K562 (cell line): Measurements from ENCODE around the gene PPP4R3A. TPM values are rescaled to one million over a fixed set of nuclear protein-coding genes. Genes with fewer than 3 reads are reported as not detected.

ENCODE experiments used
- ATAC-seq: fragments of 200-7000 bp; cut with Tn5 transposase; 3 replicates; pipeline ENCODE4 v1.9.1; 2020; ENCODE audit warnings: moderate library complexity
- BruUV-seq: library from RNA; stranded (reverse); fragments of 400-500 nt; replicated peaks from 2 replicates; lab custom pipeline; 2021; lab: Mats Ljungman, UMichigan
- CTCF ChIA-PET: fragments of 300-600 bp; formaldehyde crosslinking; extraction: SDS; loops from one replicate; lab custom pipeline; 2021; ENCODE audit warnings: low intra/inter-chr PET ratio; lab: Yijun Ruan, JAX
- POLR2A ChIA-PET: fragments of 300-600, 350-650 bp; sonication (Branson Sonifier 250); formaldehyde crosslinking; extraction: SDS; loops from one replicate; lab custom pipeline; 2021; ENCODE audit warnings: antibody characterized with exemption, inconsistent platforms; lab: Yijun Ruan, JAX
- DNase-seq, 4 experiments: peaks; one replicate each; pipeline versions ENCODE4 v3.0.0 to v3.0.0-alpha.2; 2011 to 2018; ENCODE audit warnings: low spot score in 3 of 4, mixed read lengths in 3 of 4; ENCODE audit errors: extremely low read depth in 1 of 4
- FAIRE-seq: peaks from 2 replicates; lab custom pipeline; 2011; peaks lifted over from hg19 to GRCh38; lab: Jason Lieb, UNC
- H2AFZ ChIP-seq: 2 replicates; pipeline ENCODE4 v1.6.0; 2011; ENCODE audit warnings: low read depth, low read length, control low read depth, inconsistent platforms
- H3K27ac ChIP-seq: fragments of 200-600 bp; 3 replicates; pipeline ENCODE4 v1.8.0; 2011; ENCODE audit warnings: low read depth, mild to moderate bottlenecking, control low read depth, inconsistent platforms, low read length, moderate library complexity, mixed read lengths; ENCODE audit errors: extremely low read depth
- H3K27me3 ChIP-seq, 2 experiments: fragments of 300-600 bp in 1 of 2; 2 replicates in 1 of 2; 3 replicates in 1 of 2; pipeline versions ENCODE4 v1.6.0 to v1.8.0; 2011; ENCODE audit warnings: inconsistent platforms in 2 of 2, low read length in 2 of 2, mild to moderate bottlenecking in 1 of 2, mixed read lengths in 1 of 2, moderate library complexity in 1 of 2; ENCODE audit not compliant: control insufficient read depth in 2 of 2, insufficient read depth in 2 of 2
- H3K36me3 ChIP-seq: fragments of 300-600 bp; 3 replicates; pipeline ENCODE4 v1.8.0; 2011; ENCODE audit warnings: mild to moderate bottlenecking, low read length, inconsistent platforms; ENCODE audit not compliant: control insufficient read depth, insufficient read depth
- H3K4me1 ChIP-seq, 2 experiments: fragments of 200-600 bp in 1 of 2; replicated peaks in 1 of 2; 2 replicates in 1 of 2; 3 replicates in 1 of 2; pipeline versions ENCODE4 v1.5.1 to v1.8.0; 2011; ENCODE audit warnings: inconsistent platforms in 2 of 2, low read length in 2 of 2, mild to moderate bottlenecking in 1 of 2, mixed read lengths in 1 of 2, moderate library complexity in 1 of 2; ENCODE audit not compliant: control insufficient read depth in 2 of 2, insufficient read depth in 2 of 2
- H3K4me2 ChIP-seq: 2 replicates; pipeline ENCODE4 v1.6.1; 2011; ENCODE audit warnings: low read length, control low read depth, inconsistent platforms, mixed read lengths; ENCODE audit not compliant: insufficient read depth
- H3K4me3 ChIP-seq: fragments of 200-600 bp; sonication (generic), shearing (Covaris generic); 2 replicates; pipeline ENCODE4 v1.5.1; 2016; ENCODE audit warnings: control low read depth, inconsistent platforms
- H3K79me2 ChIP-seq: fragments of 200-600 bp; 3 replicates; pipeline ENCODE4 v1.8.0; 2011; ENCODE audit warnings: low read length, inconsistent platforms; ENCODE audit not compliant: control insufficient read depth, insufficient read depth
- H3K9ac ChIP-seq, 2 experiments: 2 replicates each; pipeline versions ENCODE4 v1.6.0 to v1.6.1; 2011; ENCODE audit warnings: low read depth in 2 of 2, low read length in 2 of 2, control low read depth in 1 of 2, inconsistent platforms in 1 of 2, mild to moderate bottlenecking in 1 of 2, mixed read lengths in 1 of 2; ENCODE audit not compliant: insufficient read depth in 1 of 2
- H3K9me1 ChIP-seq: one replicate; pipeline ENCODE4 v1.6.0; 2011; ENCODE audit warnings: inconsistent platforms, mild to moderate bottlenecking, low read length, moderate library complexity; ENCODE audit not compliant: control insufficient read depth, insufficient read depth
- H3K9me3 ChIP-seq: replicated peaks from 2 replicates; pipeline ENCODE4 v1.5.1; 2011; ENCODE audit warnings: low read depth, low read length, inconsistent platforms; ENCODE audit not compliant: control insufficient read depth, insufficient read depth
- H4K20me1 ChIP-seq: replicated peaks from 2 replicates; pipeline ENCODE4 v1.6.1; 2011; ENCODE audit warnings: low read length, inconsistent platforms, mixed read lengths; ENCODE audit not compliant: control insufficient read depth, insufficient read depth
- CHD1 ChIP-seq: fragments of 200-600 bp; sonication (generic); IDR thresholded peaks from one replicate; pipeline ENCODE4 v1.6.1; 2012; ENCODE audit warnings: mild to moderate bottlenecking, moderate library complexity, low read length, inconsistent platforms
- CLOCK ChIP-seq: fragments of 250-450 bp; sonication (Bioruptor Pico); IDR thresholded peaks from 2 replicates; pipeline ENCODE4 v1.4.0; 2020; ENCODE audit warnings: mild to moderate bottlenecking, moderate library complexity, borderline replicate concordance
- FOXJ2 ChIP-seq: fragments of 200-800 bp; sonication (Bioruptor generic); IDR thresholded peaks from 2 replicates; pipeline ENCODE4 v1.6.1; 2016; ENCODE audit warnings: missing genetic modification characterization, missing compliant biosample characterization
- MCM2 ChIP-seq: fragments of 450-650 bp; IDR thresholded peaks from 2 replicates; pipeline ENCODE4 v1.6.1; 2017; ENCODE audit warnings: low read depth, mild to moderate bottlenecking
- RBBP5 ChIP-seq: fragments of 200-600 bp; sonication (generic); IDR thresholded peaks from 2 replicates; pipeline ENCODE4 v1.6.1; 2012; ENCODE audit warnings: borderline replicate concordance, mild to moderate bottlenecking, low read length, control low read depth, inconsistent platforms; ENCODE audit not compliant: insufficient read depth, poor library complexity, severe bottlenecking
- SMARCE1 ChIP-seq: fragments of 450-650 bp; IDR thresholded peaks from 2 replicates; pipeline ENCODE4 v1.7.1; 2016; ENCODE audit warnings: mild to moderate bottlenecking
- ZBTB1 ChIP-seq: sonication (generic); formaldehyde crosslinking; IDR thresholded peaks from 2 replicates; pipeline ENCODE4 v1.8.1; 2023; ENCODE audit warnings: missing genetic modification reagents, low read depth, mild to moderate bottlenecking, borderline replicate concordance
- ZNF146 ChIP-seq: IDR thresholded peaks from one replicate; pipeline ENCODE4 v1.6.1; 2018; ENCODE audit warnings: missing compliant biosample characterization; ENCODE audit not compliant: unreplicated experiment
- ZNF444 ChIP-seq: fragments of 250-450 bp; sonication (Bioruptor Pico); IDR thresholded peaks from 2 replicates; pipeline ENCODE4 v1.4.0; 2020; ENCODE audit warnings: mild to moderate bottlenecking, moderate library complexity
- WGBS: fragments of 100-300 bp; shearing (Covaris generic); methylation state at CpG from one replicate; pipeline ENCODE4 v1.1.6; 2016; ENCODE audit warnings: low coverage, mixed read lengths; ENCODE audit not compliant: insufficient coverage; ENCODE audit errors: missing lambda C conversion rate; 5-methylcytosine and 5-hydroxymethylcytosine counted together
- in situ Hi-C: fragments of 300-500 bp; cut with MboI; formaldehyde crosslinking; loops from 4 replicates; pipeline ENCODE4 v1.15.0; 2018; ENCODE audit warnings: inconsistent platforms, mixed read lengths
- intact Hi-C: fragments of 100-400 bp; cut with micrococcal nuclease; formaldehyde crosslinking; loops from 2 replicates; pipeline ENCODE4 v1.14.2; 2022
- polyA plus RNA-seq, 8 experiments: library from polyadenylated mRNA; depleted of rRNA in 4 of 8; stranded (reverse) in 5 of 8; unstranded in 3 of 8; fragments of >200 nt; fragmentation: Nextera tagmentation in 2 of 8; fragmentation: Illumina TruSeq in 1 of 8; extraction: Ambion mirVana in 2 of 8; extraction: Trizol in 1 of 8; gene quantifications; 2 replicates each; pipeline versions ENCODE4 v1.2.1 to v1.2.3, GENCODE V29; 2011 to 2014; ENCODE audit warnings: inconsistent platforms in 1 of 8, missing spikeins in 1 of 8
- total RNA-seq, 7 experiments: library from RNA; depleted of rRNA in 6 of 7; stranded (reverse); fragments of >200 nt in 6 of 7; fragmentation: Illumina TruSeq in 2 of 7; extraction: Trizol in 2 of 7; gene quantifications; 2 replicates each; pipeline versions ENCODE4 v1.2.1 to v1.2.3, GENCODE V29; 2011 to 2021; ENCODE audit warnings: low replicate concordance in 1 of 7
- TF ChIP-seq, protein P1 (sequence below): sonication (generic); formaldehyde crosslinking; IDR thresholded peaks from 2 replicates; pipeline ENCODE4 v1.8.0; 2023; ENCODE audit warnings: mild to moderate bottlenecking, missing genetic modification reagents
- TF ChIP-seq, protein P2 (sequence below): fragments of 250-450 bp; sonication (Bioruptor Pico); IDR thresholded peaks from 2 replicates; pipeline ENCODE4 v1.5.0; 2021
- TF ChIP-seq, protein P3 (sequence below), 2 experiments: IDR thresholded peaks; 2 replicates each; pipeline ENCODE4 v1.6.1; 2012; ENCODE audit warnings: improper control_type of control experiment in 2 of 2, low read depth in 2 of 2, low read length in 2 of 2, borderline replicate concordance in 1 of 2

The PPP4R3A gene
- total and polyA plus RNA-seq, 9 of the 15 experiments (the other 6 are each of a cell fraction or from before 2014, with no cell fraction given): 9.5 to 54.9 (median 44.9) TPM

DNA sequence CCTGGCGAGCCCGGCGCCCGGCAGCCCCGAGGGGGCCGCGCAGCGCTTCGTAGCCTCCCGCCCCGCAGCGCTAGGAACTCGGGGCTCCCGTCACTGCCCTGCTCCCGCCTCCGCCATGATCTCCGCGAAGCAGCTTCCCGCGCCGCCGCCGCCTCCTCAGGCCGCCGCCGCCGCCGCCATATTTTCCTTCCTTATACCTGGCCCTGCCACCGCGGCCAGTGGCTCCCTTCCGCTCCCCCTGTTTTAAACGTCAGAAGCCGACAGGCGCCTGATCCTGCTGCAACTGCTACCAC is 286 bp downstream of the PPP4R3A start:
- H4K20me1 ChIP-seq: no peaks in the 10 kb centered on the region; the same call in 1 of the 2 replicates
- H3K4me1 ChIP-seq: peaks cover 3 to 5% of the 10 kb centered on the region in 2 experiments; a peak in 4 of 5 replicates
- no peaks in the 10 kb centered on the region for H3K9me3 ChIP-seq
- peak; percentile 30 for ATAC-seq
- peak overlapping the region; percentile 93 to 98 for H3K9ac ChIP-seq
- no peaks in the 10 kb centered on the region for H3K9me1 ChIP-seq
- intact Hi-C loops (no loop called here), in situ Hi-C loops (no loop called here)
- peaks cover 21% of the 10 kb centered on the region; the same call in 2 of the 3 replicates for H3K36me3 ChIP-seq
- ChIA-PET CTCF (no interaction called here), POLR2A (interaction anchor here (0.7 to 2.0 kb wide), 3 partner anchors 9 to 33 kb away, joined by 4 to 8 read pairs (median 5); no protein-coding TSS in a partner anchor)
- H3K27me3 ChIP-seq: no peaks in the 10 kb centered on the region
- DNase-seq: no peak
- BruUV-seq: no TSS peak
- peak overlapping the region; percentile 96 for H2AFZ ChIP-seq
- peak overlapping the region; percentile 97 for H3K4me3 ChIP-seq
- peak overlapping the region; percentile 91; the same call in 1 of the 2 replicates for H3K4me2 ChIP-seq
- 0% methylated on average over 10 of the region's 34 CpGs for WGBS
- H3K79me2 ChIP-seq: peaks cover 61% of the 10 kb centered on the region
- peak overlapping the region; percentile 98 for H3K27ac ChIP-seq
- FAIRE-seq: no peak
- TF ChIP-seq FOXJ2 (no peak), CHD1 (peak; percentile 23), MCM2 (no peak), ZBTB1 (CRISPR knock-in tag) (no peak), SMARCE1 (0 out of 2 replicates have a peak, but pooled peaks have one; percentile 11), CLOCK (CRISPR knock-in tag) (no peak), RBBP5 (peak; percentile 20), ZNF444 (CRISPR knock-in tag) (no peak), ZNF146 (CRISPR knock-in tag) (no peak)
- TF ChIP-seq, protein P1, sequence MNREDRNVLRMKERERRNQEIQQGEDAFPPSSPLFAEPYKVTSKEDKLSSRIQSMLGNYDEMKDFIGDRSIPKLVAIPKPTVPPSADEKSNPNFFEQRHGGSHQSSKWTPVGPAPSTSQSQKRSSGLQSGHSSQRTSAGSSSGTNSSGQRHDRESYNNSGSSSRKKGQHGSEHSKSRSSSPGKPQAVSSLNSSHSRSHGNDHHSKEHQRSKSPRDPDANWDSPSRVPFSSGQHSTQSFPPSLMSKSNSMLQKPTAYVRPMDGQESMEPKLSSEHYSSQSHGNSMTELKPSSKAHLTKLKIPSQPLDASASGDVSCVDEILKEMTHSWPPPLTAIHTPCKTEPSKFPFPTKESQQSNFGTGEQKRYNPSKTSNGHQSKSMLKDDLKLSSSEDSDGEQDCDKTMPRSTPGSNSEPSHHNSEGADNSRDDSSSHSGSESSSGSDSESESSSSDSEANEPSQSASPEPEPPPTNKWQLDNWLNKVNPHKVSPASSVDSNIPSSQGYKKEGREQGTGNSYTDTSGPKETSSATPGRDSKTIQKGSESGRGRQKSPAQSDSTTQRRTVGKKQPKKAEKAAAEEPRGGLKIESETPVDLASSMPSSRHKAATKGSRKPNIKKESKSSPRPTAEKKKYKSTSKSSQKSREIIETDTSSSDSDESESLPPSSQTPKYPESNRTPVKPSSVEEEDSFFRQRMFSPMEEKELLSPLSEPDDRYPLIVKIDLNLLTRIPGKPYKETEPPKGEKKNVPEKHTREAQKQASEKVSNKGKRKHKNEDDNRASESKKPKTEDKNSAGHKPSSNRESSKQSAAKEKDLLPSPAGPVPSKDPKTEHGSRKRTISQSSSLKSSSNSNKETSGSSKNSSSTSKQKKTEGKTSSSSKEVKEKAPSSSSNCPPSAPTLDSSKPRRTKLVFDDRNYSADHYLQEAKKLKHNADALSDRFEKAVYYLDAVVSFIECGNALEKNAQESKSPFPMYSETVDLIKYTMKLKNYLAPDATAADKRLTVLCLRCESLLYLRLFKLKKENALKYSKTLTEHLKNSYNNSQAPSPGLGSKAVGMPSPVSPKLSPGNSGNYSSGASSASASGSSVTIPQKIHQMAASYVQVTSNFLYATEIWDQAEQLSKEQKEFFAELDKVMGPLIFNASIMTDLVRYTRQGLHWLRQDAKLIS: 0 out of 2 replicates have a peak, but pooled peaks have one; percentile 14
- TF ChIP-seq, protein P2, sequence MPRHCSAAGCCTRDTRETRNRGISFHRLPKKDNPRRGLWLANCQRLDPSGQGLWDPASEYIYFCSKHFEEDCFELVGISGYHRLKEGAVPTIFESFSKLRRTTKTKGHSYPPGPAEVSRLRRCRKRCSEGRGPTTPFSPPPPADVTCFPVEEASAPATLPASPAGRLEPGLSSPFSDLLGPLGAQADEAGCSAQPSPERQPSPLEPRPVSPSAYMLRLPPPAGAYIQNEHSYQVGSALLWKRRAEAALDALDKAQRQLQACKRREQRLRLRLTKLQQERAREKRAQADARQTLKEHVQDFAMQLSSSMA (CRISPR knock-in tag): no peak
- TF ChIP-seq, protein P3, sequence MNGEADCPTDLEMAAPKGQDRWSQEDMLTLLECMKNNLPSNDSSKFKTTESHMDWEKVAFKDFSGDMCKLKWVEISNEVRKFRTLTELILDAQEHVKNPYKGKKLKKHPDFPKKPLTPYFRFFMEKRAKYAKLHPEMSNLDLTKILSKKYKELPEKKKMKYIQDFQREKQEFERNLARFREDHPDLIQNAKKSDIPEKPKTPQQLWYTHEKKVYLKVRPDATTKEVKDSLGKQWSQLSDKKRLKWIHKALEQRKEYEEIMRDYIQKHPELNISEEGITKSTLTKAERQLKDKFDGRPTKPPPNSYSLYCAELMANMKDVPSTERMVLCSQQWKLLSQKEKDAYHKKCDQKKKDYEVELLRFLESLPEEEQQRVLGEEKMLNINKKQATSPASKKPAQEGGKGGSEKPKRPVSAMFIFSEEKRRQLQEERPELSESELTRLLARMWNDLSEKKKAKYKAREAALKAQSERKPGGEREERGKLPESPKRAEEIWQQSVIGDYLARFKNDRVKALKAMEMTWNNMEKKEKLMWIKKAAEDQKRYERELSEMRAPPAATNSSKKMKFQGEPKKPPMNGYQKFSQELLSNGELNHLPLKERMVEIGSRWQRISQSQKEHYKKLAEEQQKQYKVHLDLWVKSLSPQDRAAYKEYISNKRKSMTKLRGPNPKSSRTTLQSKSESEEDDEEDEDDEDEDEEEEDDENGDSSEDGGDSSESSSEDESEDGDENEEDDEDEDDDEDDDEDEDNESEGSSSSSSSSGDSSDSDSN (IDR thresholded peaks at IDR 0.05; ENCODE audit: borderline replicate concordance in 1 of 2, low read depth in 2 of 2, low read length in 2 of 2): 0 out of 4 replicates have a peak, but pooled peaks of 1 of the 2 experiments have one; percentile 7
